ENCODE results near the gene NCF2. TPM values are rescaled to one million over a fixed set of nuclear protein-coding genes. Genes with fewer than 3 reads are reported as not detected.
"Not testable (repeated sequence)": the region's sequence is repeated elsewhere in the genome, so short reads cannot be mapped to it uniquely, and the experiment has no call there.

The NCF2 gene, protein sequence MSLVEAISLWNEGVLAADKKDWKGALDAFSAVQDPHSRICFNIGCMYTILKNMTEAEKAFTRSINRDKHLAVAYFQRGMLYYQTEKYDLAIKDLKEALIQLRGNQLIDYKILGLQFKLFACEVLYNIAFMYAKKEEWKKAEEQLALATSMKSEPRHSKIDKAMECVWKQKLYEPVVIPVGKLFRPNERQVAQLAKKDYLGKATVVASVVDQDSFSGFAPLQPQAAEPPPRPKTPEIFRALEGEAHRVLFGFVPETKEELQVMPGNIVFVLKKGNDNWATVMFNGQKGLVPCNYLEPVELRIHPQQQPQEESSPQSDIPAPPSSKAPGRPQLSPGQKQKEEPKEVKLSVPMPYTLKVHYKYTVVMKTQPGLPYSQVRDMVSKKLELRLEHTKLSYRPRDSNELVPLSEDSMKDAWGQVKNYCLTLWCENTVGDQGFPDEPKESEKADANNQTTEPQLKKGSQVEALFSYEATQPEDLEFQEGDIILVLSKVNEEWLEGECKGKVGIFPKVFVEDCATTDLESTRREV
- not detected in 2 replicates for total RNA-seq (2014; rRNA removed; shearing (Covaris generic))

GRCh38 chr1:183590244-183591191, at the start of gene NCF2:
Gene NCF2 (minus strand): TSS chr1:183590459. CDS start chr1:183590329, 130 bp downstream.
- no peak for DNase-seq (ENCODE audit: low spot score)
- in situ Hi-C loops (cut with HindIII; ENCODE audit: low sequenced_read_pairs): no loop called here

DNA sequence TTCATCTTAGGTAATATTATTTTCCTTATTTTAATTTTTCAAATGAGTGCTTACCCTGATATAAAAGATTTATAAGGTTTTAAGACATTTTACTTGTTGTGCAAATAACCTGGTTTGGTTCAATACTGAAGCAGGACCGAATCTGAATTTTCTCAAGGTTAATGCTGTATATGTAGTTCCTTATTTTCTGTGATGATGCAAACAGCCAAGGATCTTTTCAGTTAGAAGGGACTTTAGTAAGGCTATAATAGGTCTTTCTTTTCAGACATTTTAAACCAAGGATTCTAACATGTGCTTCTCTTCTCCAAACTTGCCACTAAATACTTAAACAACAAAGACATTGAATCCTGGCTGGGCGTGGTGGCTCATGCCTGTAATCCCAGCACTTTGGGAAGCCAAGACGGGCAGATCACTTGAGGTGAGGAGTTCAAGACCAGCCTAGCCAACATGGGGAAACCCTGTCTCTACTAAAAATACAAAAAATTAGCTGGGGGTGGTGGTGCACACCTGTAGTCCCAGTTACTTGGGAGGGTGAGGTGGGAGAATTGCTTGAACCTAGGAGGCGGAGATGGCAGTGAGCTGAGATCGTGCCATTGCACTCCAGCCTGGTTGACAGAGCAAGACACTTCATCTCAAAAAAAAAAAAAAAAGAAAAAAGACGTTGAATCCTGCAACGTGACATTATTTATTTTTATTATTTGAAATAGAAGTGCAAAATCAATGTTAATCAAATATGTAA, 48.6 kb upstream of the NCF2 start:
- in situ Hi-C loops (cut with HindIII; ENCODE audit: low sequenced_read_pairs): no loop called here
- no peak for DNase-seq (ENCODE audit: low spot score)

- peak; percentile 66 for DNase-seq (ENCODE audit: low spot score)
- in situ Hi-C loops (cut with HindIII; ENCODE audit: low sequenced_read_pairs): no loop called here
Measured at GRCh38 chr1:183636783-183637182, 46.5 kb upstream of the NCF2 start.

- in situ Hi-C loops (cut with HindIII; ENCODE audit: low sequenced_read_pairs): no loop called here
- DNase-seq (ENCODE audit: low spot score): no peak
Measured at GRCh38 chr1:183636334-183636682, 46.0 kb upstream of the NCF2 start.

DNA sequence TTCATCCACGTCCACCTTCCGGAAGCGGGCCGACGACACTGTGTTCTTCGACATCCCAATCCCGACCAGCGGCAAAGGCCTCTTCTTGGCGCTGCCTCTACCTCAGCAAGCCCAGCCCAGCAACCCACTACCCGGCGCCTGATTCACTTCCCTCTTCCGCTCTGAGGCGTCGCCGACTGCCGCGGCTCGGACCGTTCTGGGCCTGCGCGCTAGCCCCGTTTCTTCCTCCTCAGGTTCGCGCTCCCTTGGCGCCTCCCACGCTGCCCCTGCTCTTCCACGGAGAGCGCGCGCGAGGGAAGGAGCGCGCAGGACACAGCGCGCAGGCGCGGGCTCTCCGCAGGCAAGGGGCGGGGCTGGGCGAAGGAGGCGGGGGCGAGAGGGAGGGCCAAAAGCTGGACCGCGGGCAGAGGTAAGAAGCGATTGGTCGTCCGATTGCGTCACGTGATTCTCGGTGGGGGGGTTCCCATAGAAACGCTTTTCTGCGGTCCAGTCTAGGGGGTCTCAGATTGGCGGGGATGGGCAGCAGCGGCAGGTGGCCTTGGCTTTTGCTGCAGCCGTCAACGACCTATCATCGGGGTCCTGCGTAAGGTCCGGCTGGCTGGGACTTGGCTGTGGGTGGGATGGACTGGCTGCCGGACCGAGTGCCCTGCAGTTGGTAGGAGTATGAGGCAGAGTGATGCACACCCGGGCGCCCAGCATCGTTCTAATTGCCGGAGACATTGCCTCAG, 45.5 kb upstream of the NCF2 start, which contains the start of gene ARPC5:
TSS of gene ARPC5 (minus strand) at position 178 of the 728 bp plus-strand sequence. CDS start at position 54, 124 bp downstream.
- DNase-seq (ENCODE audit: low spot score): peak; percentile 99
- in situ Hi-C loops (cut with HindIII; ENCODE audit: low sequenced_read_pairs): no loop called here

GRCh38 chr1:183635099-183635605, 44.9 kb upstream of the NCF2 start:
- in situ Hi-C loops (cut with HindIII; ENCODE audit: low sequenced_read_pairs): no loop called here
- no peak for DNase-seq (ENCODE audit: low spot score)

- DNase-seq (ENCODE audit: low spot score): no peak
- in situ Hi-C loops (cut with HindIII; ENCODE audit: low sequenced_read_pairs): no loop called here
Measured at GRCh38 chr1:183634429-183635065, 44.3 kb upstream of the NCF2 start.

DNA sequence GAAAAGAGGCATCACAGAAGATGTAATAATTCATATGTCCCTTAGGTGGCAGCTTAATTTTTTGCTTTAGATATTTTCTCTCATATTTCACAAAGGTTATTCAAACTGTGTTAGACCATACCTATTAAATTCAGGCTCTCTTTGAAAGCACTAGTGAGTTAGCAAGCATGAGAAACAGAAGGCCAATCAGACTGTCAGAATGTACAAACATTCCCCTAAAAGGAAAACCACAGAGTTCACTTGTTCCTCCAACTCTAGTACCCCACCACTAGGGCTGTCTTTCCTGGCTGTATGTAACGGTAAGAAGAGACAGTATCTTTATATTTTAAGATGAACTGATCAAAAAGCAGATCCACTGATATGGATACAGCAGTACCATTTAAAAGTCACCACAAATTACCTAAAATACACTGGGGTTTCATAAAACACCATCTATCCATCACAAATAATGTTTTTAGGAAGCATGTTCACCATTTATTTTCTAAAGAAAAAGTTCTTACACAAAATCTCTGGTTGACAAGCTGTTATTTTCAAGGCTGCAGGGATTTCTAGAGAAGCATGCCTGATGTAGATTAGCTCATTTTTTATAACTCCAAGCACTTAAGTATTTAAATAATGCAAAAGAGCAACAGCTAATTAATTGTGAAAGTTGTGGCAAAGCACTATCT, 43.6 kb upstream of the NCF2 start:
- peak; percentile 71 for DNase-seq (ENCODE audit: low spot score)
- in situ Hi-C loops (cut with HindIII; ENCODE audit: low sequenced_read_pairs): no loop called here

GRCh38 chr1:183632964-183633363, 42.7 kb upstream of the NCF2 start:
- peak; percentile 48 for DNase-seq (ENCODE audit: low spot score)
- in situ Hi-C loops (cut with HindIII; ENCODE audit: low sequenced_read_pairs): no loop called here

- no peak for DNase-seq (ENCODE audit: low spot score)
- in situ Hi-C loops (cut with HindIII; ENCODE audit: low sequenced_read_pairs): no loop called here
Measured at GRCh38 chr1:183632114-183632513, 41.9 kb upstream of the NCF2 start.

DNA sequence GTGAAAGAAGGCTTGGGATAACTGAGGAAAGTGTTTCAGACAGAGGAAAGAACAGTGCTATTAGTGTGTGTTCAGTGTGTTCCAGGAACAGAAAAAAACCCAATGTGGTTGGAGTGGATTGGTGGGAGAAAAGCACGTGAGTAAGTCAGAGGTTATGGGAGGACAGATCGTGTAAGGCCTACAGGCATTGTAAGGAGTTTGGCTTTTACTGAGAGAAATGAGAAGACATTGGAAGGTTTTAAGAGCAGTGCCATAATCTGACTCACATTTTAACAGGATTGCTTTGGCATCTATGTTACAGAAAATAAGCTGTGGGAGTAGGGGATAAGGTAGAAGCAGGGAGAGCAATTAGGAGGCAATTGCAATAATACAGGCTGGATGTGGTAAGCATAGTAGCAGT, 40.5 kb upstream of the NCF2 start:
- in situ Hi-C loops (cut with HindIII; ENCODE audit: low sequenced_read_pairs): no loop called here
- no peak for DNase-seq (ENCODE audit: low spot score)

DNA sequence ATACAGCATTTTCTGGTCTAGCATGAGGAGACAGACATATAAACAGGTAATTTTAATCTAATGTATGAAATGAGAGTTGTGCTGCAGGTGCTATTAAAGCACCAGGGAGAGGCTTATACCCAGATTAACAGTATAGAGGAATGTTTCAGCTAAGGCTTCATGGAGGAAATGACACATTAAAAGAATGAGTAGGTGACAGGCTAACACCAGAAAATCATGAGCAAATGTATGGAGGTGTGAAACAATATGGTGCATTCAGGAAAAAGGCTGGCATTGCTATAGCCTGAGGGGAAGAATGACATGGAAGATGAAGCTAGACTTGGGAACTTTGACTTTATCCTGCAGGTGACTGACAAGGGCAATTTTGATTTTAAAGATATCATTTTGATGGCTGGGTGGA, 38.3 kb upstream of the NCF2 start:
- in situ Hi-C loops (cut with HindIII; ENCODE audit: low sequenced_read_pairs): no loop called here

GRCh38 chr1:183626236-183626635, 36.0 kb upstream of the NCF2 start:
- DNase-seq (ENCODE audit: low spot score); in situ Hi-C loops (cut with HindIII; ENCODE audit: low sequenced_read_pairs): not testable (repeated sequence)

More for the DNA sequence above, 38.3 kb upstream of the NCF2 start:
- no peak for DNase-seq (ENCODE audit: low spot score)

DNA sequence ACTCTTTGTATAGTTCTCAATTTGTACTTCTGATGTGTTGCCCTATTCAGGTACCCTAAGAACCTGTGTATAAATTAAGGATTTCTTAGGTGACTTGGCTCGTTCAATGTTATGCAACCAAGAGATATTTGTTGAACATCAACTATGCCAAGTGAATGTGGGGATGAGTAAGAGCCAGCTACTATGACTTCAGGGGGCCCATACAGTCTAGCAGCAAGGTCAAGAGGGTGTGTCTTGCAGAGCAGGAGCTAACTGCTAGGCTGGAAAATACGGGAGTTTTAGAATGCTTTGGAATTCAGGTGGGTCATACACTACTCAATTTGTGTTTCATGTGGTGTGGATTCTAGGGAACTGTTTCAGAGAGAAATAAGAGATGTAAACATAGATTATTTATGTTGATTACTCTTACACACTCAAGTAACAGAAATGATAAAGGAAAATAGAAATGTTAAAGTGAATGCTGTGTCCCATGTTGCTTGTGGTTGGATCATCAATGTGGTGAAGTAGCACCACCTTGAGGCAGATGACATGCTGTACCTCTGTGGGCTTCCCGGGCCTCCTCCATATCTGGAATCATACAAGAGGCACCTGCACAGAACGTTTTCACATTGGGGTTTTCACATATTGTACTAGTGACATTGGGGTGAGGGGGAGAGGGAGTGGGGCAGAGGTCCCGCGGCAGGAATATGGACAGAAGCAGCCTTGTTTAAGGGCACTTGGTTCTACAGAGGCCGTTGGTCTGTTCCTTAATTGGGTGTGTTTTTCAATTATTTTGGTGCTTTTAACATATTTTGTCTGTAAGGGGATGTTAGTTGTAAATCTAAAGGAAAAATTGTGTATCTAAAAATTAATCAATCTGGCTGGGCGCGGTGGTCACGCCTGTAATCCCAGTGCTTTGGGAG, 32.9 kb upstream of the NCF2 start:
- DNase-seq (ENCODE audit: low spot score): peak; percentile 87
- in situ Hi-C loops (cut with HindIII; ENCODE audit: low sequenced_read_pairs): no loop called here

DNA sequence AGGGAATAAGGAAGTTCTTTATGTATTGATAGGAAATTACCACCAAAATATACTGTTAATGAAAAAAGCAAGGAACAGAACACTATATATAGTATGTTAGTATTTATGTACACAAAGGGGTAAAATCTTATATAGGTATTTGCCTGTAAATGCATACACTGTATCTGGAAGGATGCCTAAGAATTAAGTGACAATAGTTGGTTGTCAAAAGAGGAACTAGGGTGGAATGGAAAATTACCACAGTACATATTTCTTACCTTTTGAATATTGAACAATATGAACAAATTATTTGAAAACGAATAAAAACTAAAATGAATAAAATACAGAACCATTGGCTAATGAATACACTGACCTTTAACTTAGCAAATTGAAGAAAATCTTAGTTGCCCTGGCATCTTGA, 31.8 kb upstream of the NCF2 start:
- in situ Hi-C loops (cut with HindIII; ENCODE audit: low sequenced_read_pairs): no loop called here

DNA sequence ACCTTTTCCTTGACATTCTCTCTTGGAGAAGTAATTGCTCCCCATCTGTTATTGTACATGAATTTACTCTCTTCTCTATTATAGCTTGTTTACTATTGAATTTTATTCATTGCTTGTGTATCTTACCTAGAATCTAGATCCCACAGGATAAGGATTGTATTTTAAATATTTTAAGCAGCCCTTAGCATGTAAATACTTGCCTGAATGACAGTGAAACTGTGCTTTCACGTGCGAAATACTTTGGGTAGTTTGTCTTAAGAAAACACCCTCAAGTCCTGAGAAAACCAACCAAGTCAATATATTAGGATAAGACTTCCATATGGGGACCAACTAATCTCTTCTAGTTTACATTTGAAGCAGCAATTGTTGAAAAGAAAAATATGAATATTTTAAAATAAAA, 30.1 kb upstream of the NCF2 start:
- DNase-seq (ENCODE audit: low spot score): no peak
- in situ Hi-C loops (cut with HindIII; ENCODE audit: low sequenced_read_pairs): no loop called here

More for the DNA sequence above, 31.8 kb upstream of the NCF2 start:
- DNase-seq (ENCODE audit: low spot score): no peak

Data from G401 (cell line).